Measurements from ENCODE around the gene TRABD2B. TPM values are rescaled to one million over a fixed set of nuclear protein-coding genes. Genes with fewer than 3 reads are reported as not detected.

The TRABD2B gene
- total RNA-seq, 1 donor from 2014 or later: 0.92 TPM

- no peak for DNase-seq (ENCODE audit: low read depth)
- H3K4me3 ChIP-seq (ENCODE audit: low read depth, low read length): no peak overlapping the region
- TF ChIP-seq CTCF (IDR thresholded peaks at IDR 0.05; ENCODE audit: insufficient read depth, low read length, poor library complexity, severe bottlenecking): no peak
- peaks cover under 1% of the 10 kb centered on the region for H3K36me3 ChIP-seq (ENCODE audit: control insufficient read depth, insufficient read depth, low read length)
- no peaks in the 10 kb centered on the region for H3K27me3 ChIP-seq (ENCODE audit: control insufficient read depth, insufficient read depth, low read length)
Observed at GRCh38 chr1:47795102-47795501, 202.1 kb downstream of the TRABD2B start.

- no peak for DNase-seq (ENCODE audit: low read depth)
- Histone ChIP-seq H3K27me3 (ENCODE audit: control insufficient read depth, insufficient read depth, low read length) (no peaks in the 10 kb centered on the region), H3K4me3 (ENCODE audit: low read depth, low read length) (no peak overlapping the region), H3K36me3 (ENCODE audit: control insufficient read depth, insufficient read depth, low read length) (no peaks in the 10 kb centered on the region)
- TF ChIP-seq CTCF (IDR thresholded peaks at IDR 0.05; ENCODE audit: insufficient read depth, low read length, poor library complexity, severe bottlenecking): no peak
Observed at GRCh38 chr1:47794530-47794929, 202.7 kb downstream of the TRABD2B start.

GRCh38 chr1:47794081-47794480 is 203.1 kb downstream of the TRABD2B start:
- Histone ChIP-seq H3K27me3 (ENCODE audit: control insufficient read depth, insufficient read depth, low read length) (no peaks in the 10 kb centered on the region), H3K4me3 (ENCODE audit: low read depth, low read length) (no peak overlapping the region), H3K36me3 (ENCODE audit: control insufficient read depth, insufficient read depth, low read length) (no peaks in the 10 kb centered on the region)
- no peak for TF ChIP-seq CTCF (IDR thresholded peaks at IDR 0.05; ENCODE audit: insufficient read depth, low read length, poor library complexity, severe bottlenecking)
- DNase-seq (ENCODE audit: low read depth): no peak

GRCh38 chr1:47793563-47793962 is 203.6 kb downstream of the TRABD2B start:
- DNase-seq (ENCODE audit: low read depth): no peak
- TF ChIP-seq CTCF (IDR thresholded peaks at IDR 0.05; ENCODE audit: insufficient read depth, low read length, poor library complexity, severe bottlenecking): no peak
- Histone ChIP-seq H3K27me3 (ENCODE audit: control insufficient read depth, insufficient read depth, low read length) (no peaks in the 10 kb centered on the region), H3K36me3 (ENCODE audit: control insufficient read depth, insufficient read depth, low read length) (no peaks in the 10 kb centered on the region), H3K4me3 (ENCODE audit: low read depth, low read length) (no peak overlapping the region)

- no peaks in the 10 kb centered on the region for H3K27me3 ChIP-seq (ENCODE audit: control insufficient read depth, insufficient read depth, low read length)
- H3K36me3 ChIP-seq (ENCODE audit: control insufficient read depth, insufficient read depth, low read length): no peaks in the 10 kb centered on the region
- H3K4me3 ChIP-seq (ENCODE audit: low read depth, low read length): no peak overlapping the region
- no peak for DNase-seq (ENCODE audit: low read depth)
- no peak for TF ChIP-seq CTCF (IDR thresholded peaks at IDR 0.05; ENCODE audit: insufficient read depth, low read length, poor library complexity, severe bottlenecking)
Observed at GRCh38 chr1:47792779-47793178, 204.4 kb downstream of the TRABD2B start.

- Histone ChIP-seq H3K27me3 (ENCODE audit: control insufficient read depth, insufficient read depth, low read length) (no peaks in the 10 kb centered on the region), H3K36me3 (ENCODE audit: control insufficient read depth, insufficient read depth, low read length) (no peaks in the 10 kb centered on the region), H3K4me3 (ENCODE audit: low read depth, low read length) (no peak overlapping the region)
- peak; percentile 10 for DNase-seq (ENCODE audit: low read depth)
- no peak for TF ChIP-seq CTCF (IDR thresholded peaks at IDR 0.05; ENCODE audit: insufficient read depth, low read length, poor library complexity, severe bottlenecking)
Observed at GRCh38 chr1:47791879-47792608, 205.1 kb downstream of the TRABD2B start.

All from kidney epithelial cell (primary cell).